Astrocyte of the spinal cord (primary cell): ENCODE data around the gene GPR32.
A peak's percentile ranks its signal among the peaks of the same experiment; 100 is the strongest.
"Not testable (repeated sequence)": the region's sequence is repeated elsewhere in the genome, so short reads cannot be mapped to it uniquely, and the experiment has no call there.

Experiments
- DNase-seq: peaks from one replicate; pipeline ENCODE4 v3.0.0; 2011; ENCODE audit warnings: low read depth, low spot score
- H3K4me3 ChIP-seq: 2 replicates; pipeline ENCODE4 v1.5.1; 2011; ENCODE audit warnings: low read depth, mild to moderate bottlenecking, low read length, moderate library complexity
- CTCF ChIP-seq: IDR thresholded peaks from 2 replicates; pipeline ENCODE4 v1.5.1; 2012; ENCODE audit warnings: low read depth, mild to moderate bottlenecking, low read length, inconsistent platforms
- in situ Hi-C: cut with HindIII; loops from 2 replicates; pipeline ENCODE4 v1.10.0; 2017; ENCODE audit warnings: low sequenced_read_pairs

Gene GPR32

GRCh38 chr19:50770164-50770563 is at the start of gene GPR32:
TSS of gene GPR32 (plus strand) at chr19:50770464. CDS start at chr19:50770601, 137 bp downstream.
- DNase-seq, in situ Hi-C loops, H3K4me3 ChIP-seq: not testable (repeated sequence)

- no peak overlapping the region for H3K4me3 ChIP-seq
- in situ Hi-C loops, result no loop called here
- TF ChIP-seq CTCF, result no peak
- DNase-seq, result no peak
Observed at GRCh38 chr19:50720921-50721381, 49.3 kb upstream of the GPR32 start.

- in situ Hi-C loops, result no loop called here
- DNase-seq, result no peak
- no peak overlapping the region for H3K4me3 ChIP-seq
- TF ChIP-seq CTCF, result no peak
Observed at GRCh38 chr19:50721441-50722137, 48.7 kb upstream of the GPR32 start.

GRCh38 chr19:50722201-50723013 is 47.9 kb upstream of the GPR32 start:
- no peak for TF ChIP-seq CTCF
- in situ Hi-C loops, result no loop called here
- H3K4me3 ChIP-seq, result no peak overlapping the region
- no peak for DNase-seq

GRCh38 chr19:50723069-50723468 is 47.2 kb upstream of the GPR32 start, which contains the start of gene CLEC11A:
TSS of gene CLEC11A (plus strand) at chr19:50723364. CDS start at chr19:50723526, 162 bp downstream.
- in situ Hi-C loops, result no loop called here
- DNase-seq, result peak; percentile 41
- no peak for TF ChIP-seq CTCF
- H3K4me3 ChIP-seq, result peak within 1 kb of the TSS; percentile 42

- no peak for TF ChIP-seq CTCF
- DNase-seq, result no peak
- in situ Hi-C loops, result no loop called here
- H3K4me3 ChIP-seq, result peak overlapping the region; percentile 42
Observed at GRCh38 chr19:50723735-50724521, 46.3 kb upstream of the GPR32 start.
